Activated T-helper 9 cell treated with anti-CD3 and anti-CD28 coated beads, Interleukin-2, amount 50 U/mL, for 16 hours (primary cell): ENCODE results near the gene SLC24A3.

Experiments used
- DNase-seq: peaks from one replicate; pipeline ENCODE4 v3.0.0-alpha.2; 2020; ENCODE audit warnings: low read depth

SLC24A3 gene

DNA sequence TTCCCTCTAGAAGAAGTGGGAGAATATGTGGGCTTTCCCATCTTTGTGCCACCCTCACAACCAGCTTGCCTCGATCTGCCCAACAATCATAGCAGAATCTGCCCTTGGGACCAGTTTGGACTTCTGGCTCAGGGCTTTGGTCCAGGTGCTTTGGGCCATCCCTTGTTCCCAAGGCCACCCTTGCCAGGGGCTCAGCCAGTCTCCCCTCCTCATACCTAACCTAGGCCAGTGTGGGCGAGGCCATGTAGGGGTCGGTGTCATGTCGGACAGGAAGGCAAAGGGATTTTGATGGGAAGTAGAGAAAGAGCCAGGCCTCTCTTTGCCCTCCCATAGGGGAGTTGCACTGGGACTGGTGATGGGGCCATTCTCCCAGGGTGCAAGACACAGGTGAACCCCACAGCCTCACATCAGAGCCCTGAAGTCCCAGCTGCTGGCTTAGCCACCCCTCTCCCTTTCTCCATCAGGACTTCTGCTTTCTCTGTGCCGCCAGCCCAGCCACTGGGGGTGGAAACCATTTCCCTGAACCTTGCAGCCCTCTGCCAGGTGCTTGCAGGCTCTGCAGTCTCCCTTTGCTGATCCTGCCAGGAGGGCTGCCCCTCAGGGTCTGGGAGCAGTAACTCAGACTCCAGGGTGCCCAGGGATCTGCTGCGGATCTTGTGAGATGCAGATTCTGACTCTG is 60.7 kb downstream of the SLC24A3 start:
- DNase-seq = no peak

DNA sequence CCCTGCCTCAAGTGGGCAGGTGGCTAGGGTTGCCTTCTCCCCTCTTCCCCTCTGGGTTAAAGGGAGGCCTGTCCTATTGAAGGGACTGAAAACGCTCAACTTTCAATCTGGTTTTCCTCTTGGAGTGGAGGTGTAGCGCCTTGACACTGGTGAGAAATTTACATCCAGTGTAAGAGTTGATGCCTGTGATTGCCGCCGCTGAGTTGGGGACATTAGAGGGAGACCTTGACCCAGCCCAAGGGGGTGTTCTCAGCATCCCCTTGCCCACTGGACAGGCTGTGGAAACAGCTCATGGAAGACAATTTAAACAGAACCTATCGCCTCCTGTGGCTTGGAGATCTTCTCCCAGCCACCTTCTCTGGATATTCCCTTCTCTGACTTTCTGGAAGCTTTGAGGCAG is 61.6 kb downstream of the SLC24A3 start:
- no peak for DNase-seq

DNA sequence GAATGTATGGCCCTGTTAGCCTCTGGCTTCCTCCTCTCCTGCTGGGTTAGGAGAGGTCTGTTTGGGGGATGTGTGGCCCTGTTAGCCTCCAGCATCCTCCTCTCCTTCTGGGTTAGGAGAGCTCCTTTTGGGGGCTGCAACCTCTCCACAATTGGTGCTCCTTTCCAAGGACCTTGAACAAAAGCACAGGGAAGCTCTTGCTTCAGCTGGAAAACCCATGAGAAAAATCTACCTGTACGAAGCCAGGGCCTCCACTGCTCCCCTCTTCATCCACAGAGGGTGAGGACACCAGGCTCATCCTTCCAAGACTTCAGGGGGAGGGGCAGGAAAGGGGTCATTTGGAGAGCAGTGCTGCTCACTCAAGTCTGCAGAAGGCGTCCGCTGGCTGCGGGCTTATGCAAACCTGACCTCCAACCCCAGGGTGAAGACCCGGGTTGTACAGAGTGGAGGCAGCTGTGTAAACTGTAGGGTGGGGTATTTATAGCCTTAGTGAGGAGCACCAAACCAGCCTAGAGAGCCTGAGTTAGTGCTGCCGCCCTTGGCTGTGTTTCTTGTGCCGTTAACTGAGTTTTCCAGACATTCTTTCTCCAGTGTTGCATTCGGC is 62.1 kb downstream of the SLC24A3 start:
- DNase-seq = no peak

DNA sequence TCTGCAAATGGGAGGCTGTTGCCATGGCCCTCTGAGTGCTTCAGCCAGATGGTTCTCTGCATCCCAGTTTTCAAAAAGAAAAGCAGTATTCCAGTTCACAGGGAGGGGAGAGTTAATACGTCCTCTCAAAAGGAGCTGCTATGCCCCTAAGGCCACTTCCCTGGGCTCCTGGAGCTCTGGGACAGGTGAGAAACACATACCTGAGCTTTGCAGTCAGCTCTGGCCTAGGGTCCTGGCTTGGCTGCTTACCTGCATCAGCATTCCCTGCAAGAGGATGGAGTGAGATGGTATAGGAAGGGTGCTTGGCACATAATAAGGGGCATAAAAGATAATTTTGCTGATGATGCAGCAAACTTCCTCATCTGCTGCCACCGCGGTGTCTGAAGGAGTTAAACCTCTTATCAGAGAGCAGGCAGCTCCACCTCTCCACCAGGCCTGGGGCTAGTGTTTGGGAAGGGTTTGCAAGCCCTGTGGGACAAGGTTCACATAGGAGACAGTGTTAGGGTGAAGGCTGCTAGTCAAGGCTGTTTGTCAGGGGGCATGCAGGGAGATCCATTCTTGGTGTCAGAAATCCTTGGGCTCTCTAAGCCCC is 62.7 kb downstream of the SLC24A3 start:
- DNase-seq = no peak

DNA sequence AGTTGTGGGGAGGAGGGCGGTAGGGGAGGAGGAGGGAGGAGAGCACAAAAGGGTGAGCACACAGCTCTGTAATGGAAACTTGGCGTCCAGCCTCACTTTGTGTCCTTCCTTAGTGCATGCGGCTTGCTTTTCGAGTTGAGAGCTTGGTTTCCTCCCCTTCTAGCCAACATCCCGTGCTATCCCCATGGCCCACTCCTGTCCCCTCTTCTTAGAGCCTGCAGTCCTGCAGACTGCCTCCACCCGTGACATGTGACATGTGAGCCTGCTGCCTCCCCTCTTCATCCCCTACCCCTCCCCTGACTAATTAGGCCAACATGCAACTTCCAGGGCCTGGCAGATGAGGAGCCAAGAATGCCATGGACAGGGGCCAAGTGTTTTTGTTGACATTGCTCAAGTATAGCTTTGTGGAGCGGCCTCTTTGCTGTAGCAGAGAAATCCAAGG is 63.2 kb downstream of the SLC24A3 start:
- no peak for DNase-seq

DNA sequence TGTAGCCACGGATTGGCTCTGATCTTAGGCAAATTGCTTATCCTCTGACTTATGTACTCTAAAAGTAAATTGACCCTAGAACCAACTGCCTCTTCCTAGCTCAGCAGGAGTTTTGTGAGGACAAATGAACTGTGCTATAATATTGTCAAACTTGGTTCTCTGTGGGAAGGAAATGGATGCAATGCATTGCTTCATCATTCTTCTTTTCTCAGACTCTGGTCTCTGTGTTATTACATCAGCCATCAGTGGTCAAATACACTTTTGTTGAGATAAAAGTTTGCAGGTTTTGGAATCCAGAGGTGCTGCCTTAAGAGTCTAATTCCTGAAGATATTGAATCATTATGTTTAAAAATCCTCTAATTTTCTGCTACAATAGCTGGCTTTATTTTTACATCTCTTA is 64.9 kb downstream of the SLC24A3 start:
- DNase-seq = no peak

DNA sequence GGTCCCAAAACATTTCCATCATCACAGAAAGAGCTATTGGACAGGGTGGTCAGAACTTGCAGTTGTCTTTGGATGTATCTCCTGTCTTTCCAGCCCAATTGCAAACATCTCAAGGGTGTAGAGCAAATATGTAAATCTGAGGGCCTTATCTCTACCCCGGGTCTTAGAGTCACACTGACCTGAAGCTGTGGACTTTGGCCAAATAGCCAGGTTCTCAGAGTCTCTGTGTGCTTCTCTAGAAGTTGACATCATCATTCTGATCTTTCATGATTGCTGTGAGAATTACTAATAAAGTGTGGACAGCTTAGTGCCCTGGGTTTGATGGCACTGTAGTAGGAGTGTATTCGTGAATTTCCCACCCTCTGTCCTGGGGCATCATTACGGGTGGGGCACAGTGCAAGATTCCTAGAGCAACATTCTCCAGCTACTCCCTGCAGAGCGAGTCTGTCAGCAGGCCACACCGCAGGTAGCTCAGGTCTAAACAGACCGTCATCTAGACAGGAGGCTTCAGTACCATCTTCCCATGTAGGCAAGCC is 71.1 kb downstream of the SLC24A3 start:
- DNase-seq = no peak

DNA sequence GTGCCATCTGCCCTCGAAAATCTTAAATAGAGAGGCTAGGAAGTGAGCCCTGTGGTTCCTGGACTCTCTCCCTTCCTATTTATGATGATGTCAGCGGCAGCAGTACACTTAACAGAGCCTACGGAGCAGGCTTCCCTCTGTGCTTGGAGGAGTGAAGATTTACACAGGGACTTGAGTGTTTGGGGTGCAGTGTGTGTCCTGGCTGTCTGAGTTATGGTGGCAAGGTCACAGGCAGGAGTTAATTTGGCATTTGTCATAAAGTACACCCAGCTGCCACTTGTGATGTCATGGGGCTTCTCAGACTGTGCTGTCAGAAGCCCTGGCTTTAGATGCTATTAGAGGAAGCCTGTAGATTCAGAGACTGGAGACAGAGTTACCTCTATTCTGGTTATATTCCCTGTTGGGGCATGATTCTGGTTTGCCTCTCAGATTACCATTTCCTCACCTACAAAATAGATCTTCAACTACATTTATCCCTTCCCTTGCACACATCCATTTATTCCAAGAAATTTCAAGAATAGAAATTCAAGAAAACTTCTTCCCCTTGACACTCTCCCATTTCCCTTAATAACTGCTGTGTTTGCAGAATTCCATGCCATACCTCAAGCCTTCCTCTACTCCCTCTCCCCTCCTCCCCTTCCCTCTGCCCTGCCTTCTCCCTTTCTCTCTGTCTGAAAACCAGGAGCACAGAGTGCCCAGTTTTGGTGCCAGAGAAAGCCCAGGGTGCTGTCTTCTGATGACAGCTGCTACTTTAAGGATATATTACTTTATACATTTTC is 72.1 kb downstream of the SLC24A3 start:
- DNase-seq = no peak

DNA sequence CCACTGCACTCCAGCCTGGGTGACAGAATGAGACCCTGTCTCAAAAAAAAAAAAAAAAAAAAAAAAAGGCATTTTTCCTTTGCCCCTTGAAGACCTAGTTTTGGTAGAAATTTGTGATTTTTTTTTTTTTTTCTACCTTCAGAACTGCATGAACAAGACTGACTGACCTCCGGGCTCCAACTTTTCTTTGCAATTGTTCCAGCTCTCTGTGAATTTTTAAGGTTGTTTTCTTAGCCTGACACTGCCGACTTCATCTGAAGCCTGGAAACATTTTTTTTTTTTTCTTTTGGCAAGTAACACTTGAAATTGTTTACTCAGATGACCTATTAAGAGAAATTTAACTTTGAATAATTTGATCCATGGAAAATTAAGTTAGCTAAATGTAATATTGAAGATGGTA is 73.0 kb downstream of the SLC24A3 start:
- DNase-seq = no peak

DNA sequence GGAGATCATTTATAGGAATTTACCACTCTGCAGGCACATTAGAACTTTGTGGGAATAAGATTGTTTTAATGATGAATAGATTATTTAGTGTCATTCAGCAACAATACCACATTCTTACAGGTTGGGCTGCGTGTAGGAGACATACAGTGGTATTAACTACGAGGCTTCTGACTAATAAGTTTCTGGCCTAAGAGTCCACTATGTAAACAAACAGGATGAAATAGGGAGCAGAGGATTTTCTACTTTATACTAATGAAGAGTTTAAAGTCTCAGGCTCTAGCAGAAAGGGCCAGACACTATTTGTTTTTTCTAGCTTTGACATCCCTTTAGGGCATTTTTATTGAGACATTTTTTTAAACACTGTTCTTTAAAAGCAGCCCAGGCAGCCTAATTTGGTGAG is 75.6 kb downstream of the SLC24A3 start:
- no peak for DNase-seq

DNA sequence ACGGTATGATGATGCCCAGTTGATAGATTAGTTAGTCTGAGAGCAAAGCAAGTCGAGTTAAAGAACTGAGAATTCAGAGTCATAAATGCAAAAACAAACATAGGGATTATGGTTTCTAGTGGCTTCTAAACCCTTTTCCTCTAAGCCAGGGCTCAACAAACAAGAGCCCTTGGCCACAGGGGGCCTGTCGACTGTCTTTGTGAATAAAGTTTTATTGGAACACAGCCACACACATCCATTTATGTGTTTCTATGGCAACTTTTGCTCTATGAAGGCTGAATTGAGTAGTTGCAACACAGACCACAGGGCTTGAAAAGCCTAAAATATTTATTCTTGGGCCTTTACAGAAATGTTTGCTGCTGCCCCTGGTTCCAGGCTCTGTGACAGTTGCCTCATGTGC is 76.2 kb downstream of the SLC24A3 start:
- no peak for DNase-seq

DNA sequence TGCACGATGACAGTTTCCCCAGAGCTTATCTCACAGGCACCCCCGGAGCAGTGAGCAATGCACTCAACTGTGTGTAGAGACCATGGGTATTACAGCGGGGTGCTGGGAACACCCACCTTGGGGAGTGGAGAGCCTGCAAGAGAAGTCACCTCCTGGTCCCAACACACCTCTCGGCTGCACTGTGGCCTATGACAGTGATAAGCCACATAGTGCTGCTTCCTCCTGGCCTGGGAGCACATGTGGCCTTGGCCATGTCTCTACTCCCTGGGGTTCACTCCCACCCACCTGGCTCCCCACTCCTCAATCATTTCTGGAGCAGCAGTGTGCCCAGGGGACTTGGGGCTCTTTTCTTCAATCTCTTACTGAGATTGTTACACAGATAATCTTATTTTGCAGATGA is 77.0 kb downstream of the SLC24A3 start:
- DNase-seq = no peak

DNA sequence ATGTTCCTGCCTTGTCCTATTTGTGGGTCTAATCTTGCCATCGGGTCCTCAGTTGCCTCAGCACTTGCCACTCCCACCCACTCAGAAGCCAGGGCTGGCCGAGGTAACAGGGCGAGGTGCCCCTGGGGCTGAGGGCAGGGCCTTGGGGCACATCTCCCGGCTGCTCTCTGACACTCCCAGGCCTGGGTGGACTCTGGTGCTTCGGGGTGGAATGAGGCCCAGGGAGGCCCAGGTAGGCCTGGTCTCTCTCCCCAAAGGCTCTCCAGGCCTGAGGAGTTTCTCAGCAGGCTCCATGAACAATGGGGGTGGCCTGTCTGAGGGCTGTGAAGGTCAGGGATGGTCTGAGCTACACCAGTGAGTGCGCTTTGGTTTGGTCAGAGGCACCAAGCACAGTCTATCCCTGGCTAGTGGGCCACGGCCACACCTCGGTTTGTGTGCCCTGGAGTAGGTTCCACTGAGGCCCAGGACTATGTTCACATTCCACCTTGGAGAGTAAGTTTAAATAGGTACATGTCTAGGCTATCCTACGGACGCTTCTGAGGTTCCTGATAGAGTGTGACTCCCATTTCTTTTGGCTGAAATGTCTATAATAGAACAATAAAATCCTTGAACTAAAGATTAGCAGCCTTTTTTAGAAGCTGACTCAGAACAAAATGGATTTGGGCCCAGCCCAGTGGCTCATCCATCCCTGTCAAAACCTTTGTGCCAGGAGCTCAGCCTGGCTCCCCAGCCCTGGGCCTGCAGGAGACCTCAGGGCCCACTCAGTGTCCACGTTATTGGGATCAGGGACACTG is 78.8 kb downstream of the SLC24A3 start:
- no peak for DNase-seq

DNA sequence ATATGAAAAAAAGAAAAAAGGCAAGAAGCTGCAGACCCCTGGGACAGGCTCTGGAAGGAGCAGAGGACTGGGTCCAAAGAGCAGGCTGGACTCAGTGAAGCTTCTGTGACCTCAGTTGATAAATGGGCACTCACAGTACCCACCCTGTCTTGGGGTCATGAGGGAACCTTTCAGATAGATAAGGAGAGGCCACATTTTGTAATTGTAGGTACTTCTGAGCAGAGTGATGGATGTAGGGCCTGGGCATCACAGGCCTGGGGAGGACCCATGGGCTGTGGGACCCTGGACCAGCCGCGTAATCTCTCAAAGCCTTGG is 79.3 kb downstream of the SLC24A3 start:
- DNase-seq = no peak

DNA sequence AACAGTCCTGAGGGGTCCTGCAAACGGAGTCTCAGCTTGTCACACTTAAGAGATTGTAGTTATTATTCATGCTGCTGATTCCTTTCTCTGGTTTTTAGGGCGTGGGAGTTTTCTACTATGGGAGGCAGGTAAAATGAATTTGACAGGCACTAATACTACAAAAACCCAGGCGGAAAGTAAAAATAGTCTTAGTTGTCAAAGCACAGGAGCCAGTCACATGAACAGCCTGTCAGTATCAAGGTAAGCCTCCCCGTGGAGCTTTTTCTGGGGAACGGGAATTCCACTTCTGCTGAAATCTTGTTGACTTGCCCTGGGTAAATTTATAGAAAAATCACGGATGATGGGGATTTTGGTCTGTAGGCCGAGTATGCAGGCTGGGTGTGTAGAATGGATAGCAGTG is 79.8 kb downstream of the SLC24A3 start:
- no peak for DNase-seq

DNA sequence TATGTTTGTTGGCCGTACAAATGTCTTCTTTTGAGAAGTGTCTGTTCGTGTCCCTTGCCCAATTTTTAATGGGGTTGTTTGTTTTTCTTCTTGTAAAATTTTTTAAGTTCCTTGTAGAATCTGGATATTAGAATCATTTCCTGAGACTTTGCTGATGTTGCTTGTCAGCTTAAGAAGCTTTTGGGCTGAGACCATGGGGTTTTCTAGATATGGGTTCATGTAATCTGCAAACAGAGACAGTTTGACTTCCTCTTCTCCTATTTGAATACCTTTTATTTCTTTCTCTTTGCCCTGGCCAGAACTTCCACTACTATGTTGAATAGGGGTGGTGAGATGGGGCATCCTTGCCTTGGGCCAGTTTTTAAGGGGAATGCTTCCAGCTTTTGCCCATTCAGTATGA is 82.6 kb downstream of the SLC24A3 start:
- no peak for DNase-seq

DNA sequence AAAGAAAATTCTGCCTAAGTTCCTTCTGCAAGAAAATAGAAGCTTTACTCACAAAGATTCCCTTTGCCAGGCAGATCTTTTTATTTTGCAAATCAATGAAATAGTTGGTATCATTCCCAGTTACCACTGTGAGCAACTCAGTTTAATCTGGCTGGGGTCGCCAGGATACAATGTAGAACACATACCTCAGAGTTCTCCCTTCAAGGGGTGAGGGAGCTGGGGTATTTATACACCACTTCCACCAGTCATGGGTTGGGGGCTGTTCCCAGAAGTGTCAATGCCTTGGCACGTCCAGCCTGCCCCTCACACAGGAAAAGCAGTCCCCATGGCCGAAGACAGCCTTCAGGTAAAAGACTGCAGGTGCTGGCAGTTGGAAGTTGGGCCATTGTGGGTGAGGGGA is 86.2 kb downstream of the SLC24A3 start:
- no peak for DNase-seq

DNA sequence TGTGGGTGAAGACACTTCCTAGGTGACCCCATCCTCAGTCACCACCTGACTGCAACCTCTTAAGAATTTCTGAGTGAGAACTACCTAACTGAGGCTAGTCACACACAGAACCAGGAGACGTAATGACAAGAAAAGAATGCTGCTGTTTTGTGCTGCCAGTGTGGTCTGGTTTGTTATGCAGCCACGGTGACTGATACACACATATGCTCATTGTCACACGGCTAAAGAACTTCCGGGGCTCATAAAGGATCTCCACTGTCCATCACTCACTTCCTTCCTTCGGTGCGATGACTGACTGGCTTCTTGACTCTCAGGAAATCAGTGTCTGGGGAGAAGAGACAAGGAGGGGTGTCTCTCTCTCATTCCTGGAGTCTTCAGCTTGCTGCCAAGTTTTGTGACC is 88.0 kb downstream of the SLC24A3 start:
- DNase-seq = no peak

DNA sequence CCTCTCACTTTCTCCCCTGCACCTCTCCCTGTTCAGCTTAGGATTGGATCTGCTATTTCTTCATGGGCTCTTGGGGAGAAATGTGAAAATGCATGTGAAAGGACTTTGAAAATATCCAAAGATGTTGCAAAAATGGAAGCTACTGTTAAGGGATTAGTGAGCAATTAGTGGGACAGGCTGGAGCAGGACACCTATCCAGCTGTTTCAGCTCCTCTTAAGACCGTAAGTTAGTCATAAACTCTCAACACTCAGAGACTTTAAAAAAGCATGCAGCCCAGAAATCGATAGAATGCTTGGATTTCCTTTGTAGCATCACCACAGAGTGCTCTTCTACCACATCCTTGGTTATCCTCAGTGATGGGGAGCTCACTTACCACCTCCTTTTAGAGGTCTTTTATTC is 88.7 kb downstream of the SLC24A3 start:
- no peak for DNase-seq

DNA sequence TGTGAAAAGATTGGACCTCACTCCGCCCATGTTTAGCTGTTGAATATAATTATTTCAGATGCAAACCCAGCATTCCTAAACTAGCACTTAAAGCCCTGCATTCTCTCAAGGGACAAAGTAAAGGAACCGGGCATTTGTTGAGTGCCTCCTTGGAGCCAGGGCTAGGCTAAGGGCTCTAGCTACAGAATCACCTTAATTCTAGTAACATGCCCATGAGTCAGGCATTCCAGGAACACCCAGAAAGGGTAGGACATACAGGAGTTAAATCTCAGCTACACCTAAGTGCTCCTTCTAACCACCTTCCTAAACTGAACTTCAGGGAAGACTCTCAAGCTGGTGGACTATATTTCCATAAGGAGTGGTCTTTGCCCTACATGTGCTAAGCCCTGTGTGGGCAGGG is 89.4 kb downstream of the SLC24A3 start:
- no peak for DNase-seq

DNA sequence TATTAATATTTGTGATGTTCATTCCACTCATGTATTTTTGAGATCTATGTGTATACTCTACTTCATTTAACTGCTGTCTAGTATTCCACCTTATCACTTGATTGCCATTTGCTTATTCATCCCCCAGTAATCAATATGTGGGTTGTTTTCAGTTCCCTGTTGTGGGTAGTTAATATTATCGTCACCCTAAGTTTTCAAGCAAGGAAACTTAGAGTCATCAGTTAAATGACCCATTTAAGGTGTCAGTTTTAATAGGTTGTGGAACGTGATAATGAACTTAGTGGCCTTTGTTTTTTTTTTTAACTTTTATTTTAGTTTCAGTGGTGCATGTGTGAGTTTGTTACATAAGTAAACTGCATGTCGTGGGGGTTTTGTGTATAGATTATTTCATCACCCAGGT is 90.3 kb downstream of the SLC24A3 start:
- no peak for DNase-seq

DNA sequence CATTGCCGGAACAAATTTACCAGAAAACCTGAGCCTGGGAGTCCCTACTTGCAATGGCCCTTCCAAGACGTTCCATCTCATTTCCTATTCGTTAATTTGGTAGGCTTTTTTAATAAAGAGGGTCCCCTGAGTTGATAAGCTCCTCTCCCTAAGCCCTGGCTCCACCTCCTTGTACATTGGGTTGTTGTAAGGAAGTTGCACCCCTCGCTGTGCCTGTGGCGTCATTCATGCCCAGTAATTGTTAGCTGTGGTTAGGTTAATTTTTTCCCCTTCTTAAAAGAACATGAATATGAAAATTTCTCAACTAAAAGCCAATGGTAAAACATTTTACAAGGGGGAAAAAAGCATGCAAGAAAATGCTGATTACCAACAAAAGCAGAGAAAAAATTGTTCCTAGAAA is 91.9 kb downstream of the SLC24A3 start:
- no peak for DNase-seq
